ENCODE data around the gene CCNF. TPM values are rescaled to one million over a fixed set of nuclear protein-coding genes. Genes with fewer than 3 reads are reported as not detected.

CCNF gene
- total RNA-seq, 1 donor from 2014 or later = 3.9 TPM

GRCh38 chr16:2415085-2415484, 14.2 kb upstream of the CCNF start:
- no peaks in the 10 kb centered on the region for H3K27me3 ChIP-seq (ENCODE audit: control insufficient read depth, insufficient read depth, low read length)
- FAIRE-seq (no peak), DNase-seq (ENCODE audit: low read depth) (no peak)
- no peak overlapping the region for H3K4me3 ChIP-seq (ENCODE audit: low read depth, low read length)
- TF ChIP-seq, protein P1, sequence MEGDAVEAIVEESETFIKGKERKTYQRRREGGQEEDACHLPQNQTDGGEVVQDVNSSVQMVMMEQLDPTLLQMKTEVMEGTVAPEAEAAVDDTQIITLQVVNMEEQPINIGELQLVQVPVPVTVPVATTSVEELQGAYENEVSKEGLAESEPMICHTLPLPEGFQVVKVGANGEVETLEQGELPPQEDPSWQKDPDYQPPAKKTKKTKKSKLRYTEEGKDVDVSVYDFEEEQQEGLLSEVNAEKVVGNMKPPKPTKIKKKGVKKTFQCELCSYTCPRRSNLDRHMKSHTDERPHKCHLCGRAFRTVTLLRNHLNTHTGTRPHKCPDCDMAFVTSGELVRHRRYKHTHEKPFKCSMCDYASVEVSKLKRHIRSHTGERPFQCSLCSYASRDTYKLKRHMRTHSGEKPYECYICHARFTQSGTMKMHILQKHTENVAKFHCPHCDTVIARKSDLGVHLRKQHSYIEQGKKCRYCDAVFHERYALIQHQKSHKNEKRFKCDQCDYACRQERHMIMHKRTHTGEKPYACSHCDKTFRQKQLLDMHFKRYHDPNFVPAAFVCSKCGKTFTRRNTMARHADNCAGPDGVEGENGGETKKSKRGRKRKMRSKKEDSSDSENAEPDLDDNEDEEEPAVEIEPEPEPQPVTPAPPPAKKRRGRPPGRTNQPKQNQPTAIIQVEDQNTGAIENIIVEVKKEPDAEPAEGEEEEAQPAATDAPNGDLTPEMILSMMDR (IDR thresholded peaks at IDR 0.05; ENCODE audit: insufficient read depth, low read length, severe bottlenecking) = no peak
- no peaks in the 10 kb centered on the region for H3K36me3 ChIP-seq (ENCODE audit: control insufficient read depth, insufficient read depth, low read length)

DNA sequence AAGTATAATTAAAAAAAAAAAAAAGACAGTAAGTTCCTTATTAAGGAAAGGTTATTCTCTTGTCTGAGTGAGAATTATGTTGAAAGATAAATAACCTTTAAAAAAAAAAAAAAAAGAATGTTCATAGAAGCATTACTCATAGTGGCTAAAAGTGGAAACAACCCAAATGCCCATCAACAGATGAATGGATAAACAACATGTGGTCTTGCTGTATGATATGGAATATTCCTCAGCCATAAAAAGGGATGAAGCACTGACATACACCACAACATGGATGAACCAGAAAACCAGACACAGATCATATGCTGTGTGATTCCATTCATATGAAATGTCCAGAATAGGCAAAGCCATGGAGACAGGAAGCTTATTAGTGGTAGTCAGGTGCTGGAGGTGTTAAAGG, 9.2 kb upstream of the CCNF start:
- H3K4me3 ChIP-seq (ENCODE audit: low read depth, low read length) = no peak overlapping the region
- TF ChIP-seq, protein P1 (IDR thresholded peaks at IDR 0.05; ENCODE audit: insufficient read depth, low read length, severe bottlenecking) = no peak
- no peaks in the 10 kb centered on the region for H3K36me3 ChIP-seq (ENCODE audit: control insufficient read depth, insufficient read depth, low read length)
- FAIRE-seq (no peak), DNase-seq (ENCODE audit: low read depth) (no peak)
- H3K27me3 ChIP-seq (ENCODE audit: control insufficient read depth, insufficient read depth, low read length) = no peaks in the 10 kb centered on the region

DNA sequence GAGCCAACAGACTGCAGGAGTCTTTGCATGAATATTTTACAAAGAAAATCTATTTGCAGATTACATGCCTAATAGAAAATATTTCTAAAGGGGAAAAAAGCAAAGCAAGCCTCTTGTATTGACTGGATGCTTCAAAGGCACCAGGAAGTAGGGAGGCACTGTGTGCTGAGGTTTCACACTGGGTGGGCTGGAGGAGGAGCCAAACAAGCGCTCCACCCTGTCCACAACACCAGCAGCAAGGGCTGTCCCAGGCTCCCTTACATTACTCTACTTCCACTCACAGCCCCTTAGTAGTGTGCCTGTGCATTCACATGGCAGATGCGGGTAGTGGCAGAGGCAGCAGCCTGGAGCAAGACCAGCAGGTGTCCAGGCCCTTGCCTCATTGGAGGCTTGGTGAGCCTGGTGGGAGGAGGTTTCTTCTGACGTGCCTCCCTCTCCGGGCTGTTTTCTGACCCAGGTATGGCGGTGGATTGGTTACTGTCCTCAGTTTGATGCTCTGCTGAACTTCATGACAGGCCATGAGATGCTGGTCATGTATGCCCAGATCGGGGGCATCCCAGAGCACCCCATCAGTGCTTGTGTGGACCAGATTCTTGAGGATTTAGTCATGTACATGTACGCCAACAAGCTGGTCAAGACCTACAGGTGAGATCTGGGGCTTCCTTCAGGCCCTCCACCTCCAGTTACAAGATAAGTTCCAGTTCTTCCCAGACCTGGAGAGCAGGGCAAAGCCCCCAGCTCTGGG, 7.0 kb upstream of the CCNF start:
- DNase-seq (ENCODE audit: low read depth) (no peak), FAIRE-seq (no peak)
- H3K27me3 ChIP-seq (ENCODE audit: control insufficient read depth, insufficient read depth, low read length) = no peaks in the 10 kb centered on the region
- TF ChIP-seq, protein P1 (IDR thresholded peaks at IDR 0.05; ENCODE audit: insufficient read depth, low read length, severe bottlenecking) = no peak
- no peak overlapping the region for H3K4me3 ChIP-seq (ENCODE audit: low read depth, low read length)
- H3K36me3 ChIP-seq (ENCODE audit: control insufficient read depth, insufficient read depth, low read length) = no peaks in the 10 kb centered on the region

GRCh38 chr16:2424061-2425007, 4.9 kb upstream of the CCNF start:
- Histone ChIP-seq H3K4me3 (ENCODE audit: low read depth, low read length) (no peak overlapping the region), H3K36me3 (ENCODE audit: control insufficient read depth, insufficient read depth, low read length) (no peaks in the 10 kb centered on the region), H3K27me3 (ENCODE audit: control insufficient read depth, insufficient read depth, low read length) (no peaks in the 10 kb centered on the region)
- TF ChIP-seq, protein P1 (IDR thresholded peaks at IDR 0.05; ENCODE audit: insufficient read depth, low read length, severe bottlenecking) = no peak
- FAIRE-seq (no peak), DNase-seq (ENCODE audit: low read depth) (no peak)

GRCh38 chr16:2425008-2425518, 4.2 kb upstream of the CCNF start:
- DNase-seq (ENCODE audit: low read depth) (no peak), FAIRE-seq (peak; percentile 18)
- TF ChIP-seq, protein P1 (IDR thresholded peaks at IDR 0.05; ENCODE audit: insufficient read depth, low read length, severe bottlenecking) = no peak
- H3K36me3 ChIP-seq (ENCODE audit: control insufficient read depth, insufficient read depth, low read length) = no peaks in the 10 kb centered on the region
- no peaks in the 10 kb centered on the region for H3K27me3 ChIP-seq (ENCODE audit: control insufficient read depth, insufficient read depth, low read length)
- no peak overlapping the region for H3K4me3 ChIP-seq (ENCODE audit: low read depth, low read length)
